ENCODE data around the gene SRPK1. TPM values are rescaled to one million over a fixed set of nuclear protein-coding genes. Genes with fewer than 3 reads are reported as not detected.

SRPK1 gene
- total RNA-seq, 1 experiment from 2014 or later: 89.4 TPM

DNA sequence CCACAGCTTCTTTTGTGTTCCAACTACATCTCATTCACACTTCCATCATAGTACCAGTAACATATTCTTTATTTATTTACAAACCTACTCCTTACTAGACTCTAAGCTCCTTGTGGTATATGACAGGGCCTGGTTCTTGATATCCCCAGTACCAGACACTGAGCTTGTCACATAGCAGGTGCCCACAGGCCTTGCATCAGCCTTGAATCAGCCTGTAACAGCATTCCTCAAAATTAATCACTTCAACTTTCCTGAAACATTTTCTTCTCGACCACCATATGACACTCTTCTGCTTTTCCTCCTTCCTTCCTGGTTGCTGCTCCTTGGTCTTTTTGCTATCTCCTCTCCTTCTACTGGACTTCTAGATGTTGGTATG lies 24.7 kb upstream of the SRPK1 start:
- Histone ChIP-seq H3K27me3 (ENCODE audit: insufficient read depth, low read length) (no peaks in the 10 kb centered on the region), H3K4me3 (replicated peaks in 1 of 2; ENCODE audit: low read depth in 1 of 2, low read length in 2 of 2) (no peak overlapping the region), H3K36me3 (ENCODE audit: control insufficient read depth in 1 of 2, insufficient read depth in 2 of 2, low read length in 2 of 2) (no peaks in the 10 kb centered on the region), H3K27ac (ENCODE audit: low read depth, low read length) (no peak overlapping the region), H4K20me1 (ENCODE audit: insufficient read depth) (no peaks in the 10 kb centered on the region), H3K9me2 (ENCODE audit: insufficient read depth) (no peaks in the 10 kb centered on the region), H2AFZ (ENCODE audit: low read depth, low read length, poor library complexity, severe bottlenecking) (no peak overlapping the region), H3K4me1 (ENCODE audit: control insufficient read depth in 1 of 2, insufficient read depth in 2 of 2, low read length in 2 of 2) (no peaks in the 10 kb centered on the region), H3K9me3 (ENCODE audit: control insufficient read depth in 1 of 2, insufficient read depth in 1 of 2, low read depth in 1 of 2, low read length in 2 of 2) (no peaks in the 10 kb centered on the region), H3K4me2 (ENCODE audit: low read length) (no peak overlapping the region), H3K9ac (ENCODE audit: low read length) (no peak overlapping the region), H3K79me2 (ENCODE audit: insufficient read depth, low read length) (no peaks in the 10 kb centered on the region)
- no peak for DNase-seq (ENCODE audit: low read depth, low spot score)
- ATAC-seq: no peak
- TF ChIP-seq ELF1 (IDR thresholded peaks at IDR 0.05; ENCODE audit: borderline replicate concordance, low read depth): no peak
- intact Hi-C loops (cut with micrococcal nuclease): no loop called here
- RAD21 ChIA-PET (ENCODE audit: low non-redundant PET in 1 of 2, low total read pairs in 2 of 2, uncharacterized antibody in 2 of 2, unreplicated experiment in 2 of 2): no interaction called here
- no TSS peak for BruUV-seq (replicated peaks)
- POLR2A ChIA-PET: no interaction called here
- CTCF ChIA-PET: interaction anchor here (1.4 kb wide), 1 partner anchor 19 kb away, joined by 3 read pairs; no protein-coding TSS in a partner anchor

DNA sequence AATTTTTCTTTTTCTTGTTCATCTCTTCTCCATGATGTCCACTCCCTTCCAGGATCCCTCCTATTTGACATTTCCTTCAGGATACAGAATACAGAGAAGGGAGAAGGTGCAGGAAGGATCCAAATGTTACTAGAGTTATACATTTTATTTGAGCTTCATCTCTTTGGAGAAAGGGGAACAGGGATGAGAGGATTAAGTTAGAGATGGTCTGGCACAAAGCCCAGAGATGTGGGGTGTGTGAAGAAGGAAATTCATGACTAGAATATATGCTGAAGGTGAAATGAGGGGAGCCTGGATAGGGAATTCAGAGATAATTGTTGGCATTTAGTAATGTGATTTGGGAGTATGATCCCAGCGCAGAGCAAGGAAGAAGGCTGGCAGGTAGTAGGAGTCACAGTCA lies 22.5 kb upstream of the SRPK1 start:
- RAD21 ChIA-PET (ENCODE audit: low non-redundant PET in 1 of 2, low total read pairs in 2 of 2, uncharacterized antibody in 2 of 2, unreplicated experiment in 2 of 2): interaction anchor here in 1 of 2 experiments (0.5 kb wide), 1 partner anchor 13 kb away, joined by 3 read pairs; no protein-coding TSS in a partner anchor
- no TSS peak for BruUV-seq (replicated peaks)
- DNase-seq (ENCODE audit: low read depth, low spot score): no peak

More for the DNA sequence above, 22.5 kb upstream of the SRPK1 start:
- Histone ChIP-seq H3K4me2 (ENCODE audit: low read length) (no peak overlapping the region), H3K9ac (ENCODE audit: low read length) (no peak overlapping the region), H3K27ac (ENCODE audit: low read depth, low read length) (no peak overlapping the region), H3K4me3 (replicated peaks in 1 of 2; ENCODE audit: low read depth in 1 of 2, low read length in 2 of 2) (no peak overlapping the region), H3K9me2 (ENCODE audit: insufficient read depth) (no peaks in the 10 kb centered on the region), H3K36me3 (ENCODE audit: control insufficient read depth in 1 of 2, insufficient read depth in 2 of 2, low read length in 2 of 2) (no peaks in the 10 kb centered on the region), H3K4me1 (ENCODE audit: control insufficient read depth in 1 of 2, insufficient read depth in 2 of 2, low read length in 2 of 2) (no peaks in the 10 kb centered on the region), H3K27me3 (ENCODE audit: insufficient read depth, low read length) (no peaks in the 10 kb centered on the region), H3K79me2 (ENCODE audit: insufficient read depth, low read length) (no peaks in the 10 kb centered on the region), H3K9me3 (ENCODE audit: control insufficient read depth in 1 of 2, insufficient read depth in 1 of 2, low read depth in 1 of 2, low read length in 2 of 2) (no peaks in the 10 kb centered on the region), H4K20me1 (ENCODE audit: insufficient read depth) (no peaks in the 10 kb centered on the region), H2AFZ (ENCODE audit: low read depth, low read length, poor library complexity, severe bottlenecking) (no peak overlapping the region)
- no peak for TF ChIP-seq EGR1 (IDR thresholded peaks at IDR 0.05; ENCODE audit: low read depth)
- no peak for TF ChIP-seq MAX (IDR thresholded peaks at IDR 0.05)
- no peak for TF ChIP-seq CEBPB (IDR thresholded peaks at IDR 0.05; ENCODE audit: low read depth)
- TF ChIP-seq SP1 (IDR thresholded peaks at IDR 0.05; ENCODE audit: low read depth): no peak
- no peak for TF ChIP-seq JUND (IDR thresholded peaks at IDR 0.05)
- TF ChIP-seq ZFX (IDR thresholded peaks at IDR 0.05): no peak
- ATAC-seq: no peak
- ChIA-PET CTCF (no interaction called here), POLR2A (no interaction called here)
- intact Hi-C loops (cut with micrococcal nuclease): no loop called here

Measured in HCT116 (cell line).